Stimulated activated CD8-positive, alpha-beta memory T cell treated with anti-CD3 and anti-CD28 coated beads, Interleukin-15, amount 100 ng/mL, for 24 hours (primary cell): Measurements from ENCODE around the gene XRCC1.
A peak's percentile ranks its signal among the peaks of the same experiment; 100 is the strongest.
"Not testable (repeated sequence)": the region's sequence is repeated elsewhere in the genome, so short reads cannot be mapped to it uniquely, and the experiment has no call there.

ENCODE experiments used
- DNase-seq: peaks from one replicate; pipeline ENCODE4 v3.0.0-alpha.2; 2020; ENCODE audit warnings: low read depth

XRCC1 gene

GRCh38 chr19:43519436-43520088 is 55.8 kb downstream of the XRCC1 start:
- DNase-seq: peak; percentile 51

GRCh38 chr19:43518051-43518450 is 57.3 kb downstream of the XRCC1 start:
- DNase-seq: no peak

GRCh38 chr19:43512399-43512798 is 62.9 kb downstream of the XRCC1 start:
- DNase-seq: not testable (repeated sequence)

- DNase-seq: no peak
Measured at GRCh38 chr19:43511324-43511723, 64.0 kb downstream of the XRCC1 start.

- no peak for DNase-seq
Measured at GRCh38 chr19:43510713-43511112, 64.6 kb downstream of the XRCC1 start.

DNA sequence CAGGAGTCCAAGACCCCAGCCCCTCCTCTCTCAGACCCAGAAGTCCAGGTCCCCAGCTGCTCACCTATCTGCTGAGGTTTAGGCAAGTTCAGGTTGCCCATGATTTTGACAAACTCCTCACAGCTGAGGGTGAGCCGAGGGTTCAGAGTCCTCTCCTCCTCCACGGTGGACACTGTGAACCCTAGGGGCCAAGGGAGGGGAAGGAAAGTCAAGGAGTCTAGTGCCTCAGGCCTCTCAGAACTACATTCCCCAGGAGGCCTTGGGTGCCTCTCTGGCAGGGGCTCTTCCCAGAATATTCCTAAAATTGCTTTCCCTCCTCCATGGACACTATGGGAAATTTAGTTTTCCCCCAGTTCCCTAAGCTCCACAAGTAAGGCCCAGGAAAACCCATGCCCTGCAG is 67.4 kb downstream of the XRCC1 start:
- no peak for DNase-seq

DNA sequence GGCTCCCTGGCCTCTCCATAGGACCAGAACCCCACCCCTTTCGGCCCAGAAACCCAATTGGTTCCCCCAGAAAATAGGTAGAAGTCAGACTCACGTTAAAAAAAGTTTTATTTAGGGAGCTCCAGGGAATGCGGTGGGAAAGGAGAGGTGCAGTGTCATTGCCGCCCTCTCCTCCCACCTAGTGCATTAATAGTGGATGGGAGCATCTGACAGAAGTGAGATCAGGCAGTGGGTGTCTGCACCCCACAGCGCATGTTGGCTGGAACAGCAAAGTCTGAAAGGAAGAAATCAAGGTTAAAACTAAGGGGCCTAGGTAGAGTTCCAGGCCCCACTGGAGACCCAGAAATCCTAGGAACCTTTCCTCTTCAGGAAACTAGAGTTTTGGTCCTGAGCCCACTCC is 68.7 kb downstream of the XRCC1 start:
- no peak for DNase-seq

- DNase-seq: no peak
Measured at GRCh38 chr19:43505941-43506340, 69.4 kb downstream of the XRCC1 start.

GRCh38 chr19:43505186-43505456 is 70.2 kb downstream of the XRCC1 start:
- DNase-seq: no peak

DNA sequence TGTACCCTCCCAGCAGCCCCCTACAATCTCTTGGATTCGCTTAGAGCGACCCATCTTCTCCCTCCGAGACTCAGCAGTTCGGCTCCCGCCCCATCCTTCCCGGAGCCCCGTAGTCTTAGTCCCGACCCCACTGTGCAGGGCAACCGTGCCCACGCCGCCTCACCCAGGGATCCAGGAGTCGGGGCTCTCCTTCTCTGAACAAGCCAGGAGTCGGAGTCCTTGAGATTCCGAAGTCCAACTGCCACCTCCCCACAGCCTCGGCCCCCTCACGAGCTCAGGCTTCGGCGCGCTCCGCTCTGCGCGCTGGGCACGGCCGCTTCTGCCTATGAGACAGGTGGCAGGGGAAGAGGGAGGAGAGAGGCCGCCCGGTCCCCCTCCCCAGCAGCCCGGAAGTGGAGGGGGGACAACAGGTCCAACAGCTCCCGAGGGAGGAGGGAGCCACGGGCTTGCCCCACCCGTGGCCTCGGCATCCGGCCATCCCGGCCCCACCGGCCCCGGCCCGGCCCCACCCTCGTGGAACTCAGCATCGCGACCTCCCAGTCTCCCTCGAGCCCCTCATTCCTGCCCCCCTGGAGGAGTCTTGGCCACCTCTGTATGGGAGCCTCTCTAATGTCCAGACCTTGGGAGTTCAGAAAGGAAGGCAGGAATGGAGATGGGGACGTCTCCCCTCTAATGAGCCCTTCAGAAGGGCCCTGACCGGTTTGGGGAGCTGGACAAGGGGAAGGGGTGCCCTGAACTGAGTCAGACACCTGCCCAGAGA is 70.7 kb downstream of the XRCC1 start, which contains the start of gene PHLDB3:
TSS of gene PHLDB3 (minus strand) at position 321 of the 760 bp plus-strand sequence. CDS start 628 bp downstream, outside the sequence.
- no peak for DNase-seq

GRCh38 chr19:43503501-43504425 is 71.6 kb downstream of the XRCC1 start:
- DNase-seq: peak; percentile 95

GRCh38 chr19:43502419-43502976 is 72.8 kb downstream of the XRCC1 start:
- DNase-seq: no peak

DNA sequence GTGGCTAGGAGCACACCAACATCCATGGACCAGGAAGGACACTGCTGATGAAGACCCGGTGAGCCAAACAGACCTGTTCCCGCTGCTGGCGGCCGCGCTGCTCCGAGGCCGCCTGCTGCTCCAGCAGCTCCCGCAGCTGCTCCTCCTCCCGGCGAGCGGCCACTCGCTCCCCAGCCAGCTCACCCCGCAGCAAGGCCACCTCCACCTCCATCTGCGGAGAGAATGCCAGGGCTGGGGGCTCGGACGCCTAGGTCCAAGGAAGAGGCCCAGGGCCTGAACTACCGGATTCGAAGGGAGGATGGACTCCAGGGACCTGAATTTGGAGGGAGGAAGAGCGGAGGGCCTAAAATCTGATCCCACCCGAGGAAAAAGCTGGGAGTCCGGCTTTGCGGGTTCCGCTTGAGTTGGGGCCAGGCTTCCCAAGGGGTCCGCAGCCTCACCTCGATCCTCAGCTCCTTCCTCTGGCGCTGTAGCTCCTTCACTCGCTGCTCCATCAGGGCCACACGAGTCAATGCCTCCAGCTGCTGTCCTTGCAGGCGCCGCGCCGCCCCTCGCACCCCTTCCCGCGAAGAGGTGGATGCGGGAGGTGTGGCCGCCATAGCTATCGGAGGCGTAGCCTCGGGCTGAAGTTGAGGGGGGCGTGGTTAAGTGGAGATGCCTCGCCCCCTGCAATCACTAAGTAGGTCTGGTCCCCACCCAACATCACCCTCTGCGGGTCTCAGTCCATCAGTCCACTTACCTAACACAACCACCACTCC is 73.5 kb downstream of the XRCC1 start:
- no peak for DNase-seq

DNA sequence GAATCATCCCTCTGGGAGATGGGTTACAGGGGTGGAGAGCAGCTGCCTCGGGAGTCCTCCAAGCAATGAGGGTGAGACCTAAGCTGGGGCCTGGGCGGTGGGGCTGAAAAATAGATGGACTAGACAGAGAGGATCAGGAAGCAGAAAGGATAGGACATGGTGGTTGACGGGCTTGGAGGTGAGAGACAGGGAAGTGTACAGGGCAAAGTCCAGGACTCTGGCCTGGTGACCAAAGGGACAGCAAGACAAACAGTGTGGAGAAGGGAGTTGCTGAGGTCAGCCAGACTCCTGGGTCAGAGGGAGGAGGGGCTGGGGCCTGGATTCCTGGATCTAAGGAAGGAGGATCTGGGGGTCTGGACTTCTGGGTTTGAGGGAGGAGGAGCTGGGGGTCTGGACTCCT is 76.3 kb downstream of the XRCC1 start:
- DNase-seq: no peak

- DNase-seq: no peak
Measured at GRCh38 chr19:43498233-43498842, 77.0 kb downstream of the XRCC1 start.

DNA sequence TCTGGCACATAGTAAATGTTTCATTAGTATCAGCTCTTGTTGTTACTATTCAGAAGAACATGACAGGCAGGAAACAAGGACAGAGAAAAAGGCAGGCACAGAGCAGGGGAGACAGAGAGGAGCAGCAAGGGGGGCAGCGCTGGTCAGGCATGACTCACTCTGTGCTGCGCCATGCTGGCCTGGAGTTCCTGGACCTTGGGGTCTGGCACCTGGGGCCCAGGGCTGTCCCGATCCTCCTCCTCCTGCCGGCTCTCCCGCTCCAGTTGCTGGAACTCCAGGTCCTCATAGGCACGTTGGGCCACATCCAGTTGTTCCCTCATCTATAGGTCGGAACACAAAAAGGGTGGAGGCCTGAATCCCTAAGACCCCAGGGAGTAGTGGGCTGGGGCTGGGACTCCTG is 78.4 kb downstream of the XRCC1 start:
- DNase-seq: no peak

DNA sequence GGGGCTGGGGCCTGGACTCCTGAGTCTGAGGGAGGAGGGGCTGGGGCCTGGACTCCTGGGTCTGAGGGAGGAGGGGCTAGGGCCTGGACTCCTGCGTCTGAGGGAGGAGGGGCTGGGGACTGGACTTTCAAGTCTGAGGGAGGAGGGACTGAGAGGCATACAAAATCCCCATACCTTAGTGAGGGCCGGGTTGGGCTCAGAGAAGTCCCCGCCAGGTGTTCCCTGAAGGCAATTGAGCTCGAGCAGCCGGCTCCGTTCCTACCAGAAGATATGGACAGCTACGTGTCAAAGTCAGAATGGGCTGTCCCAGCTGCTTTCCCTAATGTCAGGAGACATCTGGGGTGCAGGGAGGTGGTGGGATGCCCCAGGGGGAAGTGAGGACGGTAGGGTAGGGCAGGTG is 80.2 kb downstream of the XRCC1 start:
- DNase-seq: no peak
